ENCODE data around the gene TCF7L1.

DNA sequence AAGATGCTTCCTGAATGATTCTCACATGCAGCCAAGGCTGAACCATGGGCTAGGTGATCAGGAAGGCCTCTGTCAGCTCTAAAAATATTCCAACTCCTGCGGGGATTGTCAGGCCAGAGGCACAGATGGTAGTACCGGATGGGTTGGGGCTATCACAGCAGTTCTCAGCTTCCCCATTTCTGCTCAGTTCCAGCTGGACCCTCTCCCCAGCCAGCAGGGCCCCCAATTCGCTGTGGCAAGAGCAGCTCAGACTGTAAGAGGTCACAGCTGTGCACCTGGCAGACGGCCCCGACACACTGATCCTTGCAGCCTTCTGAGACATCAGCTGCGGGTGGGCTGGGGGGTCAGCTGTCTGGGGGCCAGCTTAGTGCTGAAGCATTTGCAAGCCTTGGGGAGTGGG, 43.6 kb upstream of the TCF7L1 start:
- TF ChIP-seq CTCF (IDR thresholded peaks at IDR 0.05; ENCODE audit: poor library complexity, severe bottlenecking) (no peak), POLR2AphosphoS5 (IDR thresholded peaks at IDR 0.05) (no peak), MXI1 (conservative IDR thresholded peaks at IDR 0.05; ENCODE audit: poor library complexity, severe bottlenecking) (no peak), REST (IDR thresholded peaks at IDR 0.05; ENCODE audit: borderline replicate concordance) (no peak), TAF1 (IDR thresholded peaks at IDR 0.05; ENCODE audit: low read depth) (no peak)
